Measurements from ENCODE around the gene KRTAP4-8.
"Not testable (repeated sequence)": the region's sequence is repeated elsewhere in the genome, so short reads cannot be mapped to it uniquely, and the experiment has no call there.

KRTAP4-8 gene

DNA sequence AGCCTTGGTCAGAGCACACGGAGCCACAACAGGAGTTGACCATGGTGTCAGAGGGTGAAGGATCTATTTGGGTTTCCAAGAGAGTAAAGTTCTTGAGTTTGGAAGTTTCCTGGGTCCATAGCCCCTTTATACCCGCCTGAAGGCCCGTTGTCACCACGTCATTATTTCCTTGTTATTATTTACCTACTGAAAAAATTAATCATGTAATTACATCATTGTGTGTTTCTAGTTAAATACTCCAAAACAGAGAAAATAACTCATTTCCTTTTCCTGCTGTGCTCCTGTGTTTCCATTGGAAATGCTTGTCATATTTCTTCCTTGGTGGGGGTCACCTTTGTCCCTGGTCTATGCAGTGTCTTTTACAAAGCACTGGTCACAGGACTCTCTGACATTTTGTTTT is at the start of gene KRTAP4-8:
Gene KRTAP4-8, minus strand, starts transcription at position 101 of the 400 bp plus-strand sequence. Its CDS starts 58 bp downstream, at position 43.
- DNase-seq (ENCODE audit: low read depth), result no peak

DNA sequence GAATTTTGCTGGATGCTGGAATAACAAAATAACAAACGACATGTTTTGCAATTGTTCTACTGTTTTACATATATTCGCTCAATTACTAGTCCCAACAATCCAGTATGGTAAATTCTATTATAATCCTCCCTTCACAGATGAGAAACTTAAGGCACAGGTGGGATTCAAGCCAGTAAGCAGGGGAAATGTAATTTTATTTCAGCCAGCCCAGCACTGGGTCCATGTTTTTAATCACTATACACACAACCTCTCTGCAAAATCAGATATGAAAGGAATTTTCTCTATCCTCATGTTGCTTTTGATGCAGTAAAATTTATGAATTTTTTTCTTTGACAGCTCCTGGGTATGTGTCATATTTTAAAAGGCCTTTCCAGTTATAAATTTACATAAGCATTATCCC is 47.3 kb upstream of the KRTAP4-8 start:
- no peak for DNase-seq (ENCODE audit: low read depth)

DNA sequence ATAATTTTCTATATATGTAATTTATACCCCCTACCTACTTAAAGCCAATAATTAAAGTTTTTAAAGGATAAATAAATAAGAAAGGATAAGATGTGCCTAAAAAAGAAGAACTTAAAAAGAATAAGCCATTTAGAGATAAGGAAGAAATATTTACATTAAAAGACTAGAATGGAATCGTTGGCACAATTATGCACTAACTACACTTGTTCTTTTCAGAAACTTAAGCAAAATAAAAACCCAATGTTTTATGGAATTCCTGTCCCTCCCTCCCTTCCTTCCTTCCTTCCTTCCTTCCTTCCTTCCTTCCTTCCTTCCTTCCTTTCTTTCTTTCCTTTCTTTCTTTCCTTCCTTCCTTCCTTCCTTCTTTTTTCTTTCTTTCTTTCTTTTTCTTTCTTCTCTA is 46.9 kb upstream of the KRTAP4-8 start:
- no peak for DNase-seq (ENCODE audit: low read depth)

DNA sequence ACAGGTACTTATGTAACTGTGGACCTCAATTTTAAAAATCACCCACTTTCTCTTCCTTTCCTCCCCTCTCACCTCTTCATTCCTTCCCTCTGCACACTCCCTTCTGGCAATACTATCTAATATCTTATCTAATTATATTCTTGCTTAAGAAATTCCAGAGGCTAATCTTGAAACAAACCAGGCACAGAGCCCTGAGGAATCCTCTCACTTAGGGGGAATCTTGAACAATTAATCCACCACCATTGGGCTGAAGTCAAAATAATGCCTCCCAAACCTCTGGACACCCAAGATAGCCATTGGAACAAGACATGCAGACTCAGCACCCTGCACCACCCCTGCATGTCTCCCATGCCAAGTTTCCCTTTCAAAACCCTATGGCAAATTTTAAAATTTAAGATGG is 43.4 kb upstream of the KRTAP4-8 start:
- no peak for DNase-seq (ENCODE audit: low read depth)

DNA sequence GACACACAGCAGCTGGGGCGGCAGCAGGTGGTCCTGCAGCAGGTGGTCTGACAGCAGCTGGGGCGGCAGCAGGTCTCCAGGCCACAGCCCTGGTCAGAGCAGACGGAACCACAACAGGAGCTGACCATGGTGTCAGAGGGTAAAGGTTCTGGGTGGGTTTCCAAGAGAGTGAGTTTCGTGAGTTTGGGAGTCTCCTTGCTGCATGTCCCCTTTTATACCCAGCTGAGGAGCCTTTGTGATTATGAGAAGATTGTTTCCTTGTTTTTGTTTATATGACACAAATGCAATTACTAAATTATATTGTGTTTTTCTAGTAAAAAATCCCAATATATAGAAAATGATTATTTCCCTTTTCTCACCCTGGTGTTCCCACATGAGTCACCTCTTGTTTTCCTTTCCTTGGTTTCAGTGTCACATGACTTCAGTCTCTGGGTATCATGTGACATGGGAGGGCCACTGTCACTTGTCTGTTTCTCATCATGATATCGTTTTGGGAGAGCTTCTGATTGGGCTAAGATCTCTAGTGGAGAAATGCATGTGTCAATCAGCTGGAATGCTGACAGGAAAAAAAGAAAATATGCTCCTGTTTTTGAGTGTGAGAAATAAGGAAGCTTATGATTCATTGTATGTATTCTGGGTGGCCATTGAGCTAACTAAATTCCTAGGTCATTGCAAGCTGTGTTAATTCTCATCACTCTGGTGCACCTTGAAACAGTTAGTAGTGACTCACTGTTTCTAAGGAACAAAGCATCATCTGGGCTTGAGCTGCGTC is 42.6 kb upstream of the KRTAP4-8 start, which contains the start of gene KRTAP4-6:
Gene KRTAP4-6, minus strand, starts transcription at position 185 of the 772 bp plus-strand sequence. Its CDS starts 57 bp downstream, at position 128.
- no peak for DNase-seq (ENCODE audit: low read depth)

DNA sequence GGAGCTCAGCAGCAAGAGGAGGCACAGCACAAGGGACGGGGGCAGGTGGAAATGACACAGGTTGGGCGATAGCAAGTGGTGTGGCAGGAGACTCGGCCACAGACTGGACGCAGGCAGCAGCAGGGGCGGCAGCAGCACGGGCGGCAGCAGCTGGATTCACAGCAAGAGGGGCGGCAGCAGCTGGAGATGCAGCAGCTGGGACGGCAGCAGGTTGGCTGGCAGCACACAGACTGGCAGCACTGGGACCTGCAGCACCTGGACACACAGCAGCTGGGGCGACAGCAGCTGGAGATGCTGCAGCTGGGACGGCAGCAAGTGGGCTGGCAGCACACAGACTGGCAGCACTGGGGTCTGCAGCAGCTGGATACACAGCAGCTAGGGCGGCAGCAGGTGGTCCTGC is 41.9 kb upstream of the KRTAP4-8 start:
- DNase-seq (ENCODE audit: low read depth), result not testable (repeated sequence)

DNA sequence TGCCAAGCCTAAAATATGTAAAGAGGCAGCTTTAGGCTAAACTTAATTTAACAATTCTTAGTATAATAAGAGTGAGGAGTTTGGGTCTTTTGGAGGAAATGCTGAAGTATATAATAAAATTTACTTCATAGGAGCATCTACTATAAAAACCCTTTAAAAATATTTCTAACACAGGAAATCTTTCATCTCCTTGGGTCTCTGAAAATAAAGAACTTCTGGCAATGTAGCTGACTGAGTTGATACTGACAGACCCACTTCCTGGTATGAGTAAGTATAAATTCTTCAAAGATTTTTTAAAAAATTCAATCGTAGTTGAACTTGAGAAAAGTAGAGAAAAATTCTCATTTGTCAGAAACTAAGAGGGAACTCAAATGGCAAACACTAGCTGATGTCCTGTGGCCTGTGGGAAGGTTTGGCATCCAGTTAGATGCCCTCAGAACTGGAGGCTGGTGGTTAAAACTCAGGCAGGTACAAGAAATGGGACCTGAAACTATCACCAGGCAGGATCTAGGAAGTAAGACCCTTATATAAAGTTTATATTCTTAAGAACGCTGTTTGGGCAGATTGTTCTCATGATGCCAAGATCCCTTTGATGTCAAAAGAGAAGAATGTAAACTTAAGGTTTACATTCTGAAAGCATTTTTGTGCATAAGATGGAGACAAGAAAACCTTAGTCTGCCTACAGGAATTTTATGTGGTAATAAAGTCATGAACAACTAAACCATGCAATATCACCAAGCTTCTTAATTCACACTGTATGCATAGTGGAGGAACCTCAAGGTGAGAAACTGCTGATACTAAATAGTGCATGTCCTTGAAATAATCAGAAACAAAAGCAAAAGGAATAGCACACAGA is 36.2 kb upstream of the KRTAP4-8 start:
- DNase-seq (ENCODE audit: low read depth), result no peak

DNA sequence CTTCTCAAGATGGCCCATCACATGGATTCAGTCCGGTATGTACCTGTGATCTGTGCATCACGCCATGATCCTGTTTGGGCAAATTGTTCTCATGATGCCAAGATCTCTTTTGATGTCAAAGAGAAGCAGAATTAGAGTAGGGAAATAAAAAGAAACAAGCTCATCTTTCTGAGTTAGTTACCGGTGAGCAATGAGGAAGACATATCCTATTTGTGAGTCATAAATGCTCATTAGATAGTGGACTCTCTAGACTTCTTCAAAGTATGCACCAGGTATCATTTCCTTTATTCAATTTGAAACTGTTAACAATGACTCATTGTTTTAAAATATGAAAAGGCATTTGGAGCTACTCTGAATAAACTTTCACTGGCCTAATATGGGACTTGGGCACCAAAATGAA is 34.0 kb upstream of the KRTAP4-8 start:
- no peak for DNase-seq (ENCODE audit: low read depth)

DNA sequence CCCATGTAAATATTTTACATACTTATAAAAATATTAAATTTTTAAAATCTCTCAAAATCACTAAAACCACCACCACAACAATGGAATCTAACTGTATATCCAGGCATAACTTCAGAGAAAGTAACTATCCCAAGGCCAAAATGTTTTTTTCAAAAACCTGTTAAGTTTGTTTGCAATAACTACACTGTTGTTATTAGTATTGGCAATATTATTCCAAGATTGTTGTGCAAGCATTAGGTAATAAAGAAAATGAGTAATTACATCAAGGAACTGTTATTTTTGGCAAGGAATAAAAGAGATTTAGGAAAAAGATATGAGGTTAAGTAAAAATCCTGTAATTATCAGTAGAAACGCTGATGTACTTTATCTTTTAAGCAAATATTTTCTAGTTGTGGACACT is 29.4 kb upstream of the KRTAP4-8 start:
- DNase-seq (ENCODE audit: low read depth), result no peak

DNA sequence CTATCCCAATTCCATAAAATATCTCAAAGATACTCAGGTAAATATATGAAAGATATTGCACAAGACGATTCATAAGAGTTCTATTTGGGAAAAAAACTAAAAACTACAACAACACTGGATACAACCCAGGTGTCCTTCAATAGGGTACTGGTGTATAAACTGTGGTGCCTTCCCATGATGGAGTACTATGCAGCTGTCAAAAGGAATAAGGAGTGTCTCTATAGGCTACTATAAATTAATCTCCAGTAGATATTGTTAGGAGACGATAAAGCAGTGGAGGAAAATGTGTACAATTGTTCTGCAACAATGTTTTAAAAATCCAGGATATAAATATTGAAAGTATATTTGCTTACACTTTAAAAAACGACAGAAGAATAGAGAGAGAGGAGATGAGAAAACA is 28.5 kb upstream of the KRTAP4-8 start:
- no peak for DNase-seq (ENCODE audit: low read depth)

DNA sequence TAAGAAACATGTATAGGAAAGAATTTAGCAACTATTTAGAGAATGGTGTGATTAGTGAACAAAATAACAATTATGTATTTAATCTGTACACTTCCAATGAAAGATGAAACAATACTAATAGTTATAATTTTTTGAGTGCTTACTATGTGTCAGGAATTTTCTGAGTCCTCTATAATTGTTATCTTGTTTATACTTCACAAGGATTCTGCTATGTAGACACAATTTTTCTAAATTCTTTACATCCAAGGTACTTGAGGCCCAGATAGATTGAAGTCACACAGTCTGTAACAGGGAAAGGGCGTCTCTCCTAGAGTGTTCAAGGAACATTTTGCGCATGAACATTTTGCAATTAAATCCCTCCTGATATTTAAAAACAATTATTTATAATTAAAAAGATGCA is 27.1 kb upstream of the KRTAP4-8 start:
- DNase-seq (ENCODE audit: low read depth), result no peak

DNA sequence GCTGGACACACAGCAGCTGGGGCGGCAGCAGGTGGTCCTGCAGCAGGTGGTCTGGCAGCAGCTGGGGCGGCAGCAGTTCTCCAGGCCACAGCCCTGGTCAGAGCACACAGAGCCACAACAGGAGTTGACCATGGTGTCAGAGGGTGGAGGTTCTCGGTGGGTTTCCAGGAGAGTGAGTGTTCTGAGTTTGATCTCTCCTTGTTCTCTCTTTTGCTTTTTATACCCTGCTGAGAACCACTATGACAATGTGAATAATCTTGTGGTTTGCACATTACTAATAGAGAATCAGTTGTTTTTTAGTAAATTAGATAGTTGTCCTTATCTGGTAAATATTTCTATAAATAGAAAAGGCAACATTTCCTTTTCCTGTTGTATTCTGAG is 26.0 kb upstream of the KRTAP4-8 start, which contains the start of gene KRTAP4-12:
Gene KRTAP4-12, minus strand, starts transcription at position 192 of the 381 bp plus-strand sequence. Its CDS starts 60 bp downstream, at position 132.
- not testable (repeated sequence) for DNase-seq (ENCODE audit: low read depth)

DNA sequence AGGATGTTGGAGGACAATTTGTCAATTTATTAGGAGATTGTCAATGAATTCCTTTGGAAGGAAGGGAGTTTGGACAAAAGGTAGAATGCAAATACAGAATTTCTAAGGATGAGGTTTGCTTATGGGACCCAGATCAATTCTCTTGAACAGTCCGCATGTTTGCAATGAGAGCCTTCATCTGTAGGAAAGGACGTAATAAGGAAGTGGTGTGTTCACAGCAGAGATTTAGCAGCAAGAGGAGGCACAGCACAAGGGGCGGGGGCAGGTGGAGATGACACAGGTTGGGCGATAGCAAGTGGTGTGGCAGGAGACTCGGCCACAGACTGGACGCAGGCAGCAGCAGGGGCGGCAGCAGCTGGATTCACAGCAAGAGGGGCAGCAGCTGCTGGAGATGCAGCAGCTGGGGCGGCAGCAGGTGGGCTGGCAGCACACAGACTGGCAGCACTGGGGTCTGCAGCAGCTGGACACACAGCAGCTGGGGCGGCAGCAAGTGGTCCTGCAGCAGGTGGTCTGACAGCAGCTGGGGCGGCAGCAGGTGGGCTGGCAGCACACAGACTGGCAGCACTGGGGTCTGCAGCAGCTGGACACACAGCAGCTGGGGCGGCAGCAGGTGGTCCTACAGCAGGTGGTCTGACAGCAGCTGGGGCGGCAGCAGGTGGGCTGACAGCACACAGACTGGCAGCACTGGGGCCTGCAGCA is 25.5 kb upstream of the KRTAP4-8 start:
- DNase-seq (ENCODE audit: low read depth), result not testable (repeated sequence)

DNA sequence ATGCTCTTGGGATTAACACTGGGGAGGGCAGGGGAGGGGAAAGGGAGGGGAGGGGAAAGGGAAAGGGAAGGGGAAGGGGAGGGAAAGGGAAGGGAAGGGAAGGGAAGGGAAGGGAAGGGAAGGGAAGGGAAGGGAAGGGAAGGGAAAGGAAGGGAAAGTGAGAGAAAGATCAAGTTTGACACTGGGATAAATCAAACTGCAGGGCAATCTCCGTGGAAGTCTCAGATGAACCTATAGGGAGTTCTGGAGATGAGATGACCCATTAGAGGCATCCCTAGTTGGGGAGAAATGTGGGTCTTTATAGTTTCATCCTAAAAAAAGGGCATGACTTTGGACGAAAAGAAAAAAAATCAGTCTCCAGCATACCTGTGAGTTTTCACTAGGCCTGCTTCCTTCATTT is 23.8 kb upstream of the KRTAP4-8 start:
- no peak for DNase-seq (ENCODE audit: low read depth)

DNA sequence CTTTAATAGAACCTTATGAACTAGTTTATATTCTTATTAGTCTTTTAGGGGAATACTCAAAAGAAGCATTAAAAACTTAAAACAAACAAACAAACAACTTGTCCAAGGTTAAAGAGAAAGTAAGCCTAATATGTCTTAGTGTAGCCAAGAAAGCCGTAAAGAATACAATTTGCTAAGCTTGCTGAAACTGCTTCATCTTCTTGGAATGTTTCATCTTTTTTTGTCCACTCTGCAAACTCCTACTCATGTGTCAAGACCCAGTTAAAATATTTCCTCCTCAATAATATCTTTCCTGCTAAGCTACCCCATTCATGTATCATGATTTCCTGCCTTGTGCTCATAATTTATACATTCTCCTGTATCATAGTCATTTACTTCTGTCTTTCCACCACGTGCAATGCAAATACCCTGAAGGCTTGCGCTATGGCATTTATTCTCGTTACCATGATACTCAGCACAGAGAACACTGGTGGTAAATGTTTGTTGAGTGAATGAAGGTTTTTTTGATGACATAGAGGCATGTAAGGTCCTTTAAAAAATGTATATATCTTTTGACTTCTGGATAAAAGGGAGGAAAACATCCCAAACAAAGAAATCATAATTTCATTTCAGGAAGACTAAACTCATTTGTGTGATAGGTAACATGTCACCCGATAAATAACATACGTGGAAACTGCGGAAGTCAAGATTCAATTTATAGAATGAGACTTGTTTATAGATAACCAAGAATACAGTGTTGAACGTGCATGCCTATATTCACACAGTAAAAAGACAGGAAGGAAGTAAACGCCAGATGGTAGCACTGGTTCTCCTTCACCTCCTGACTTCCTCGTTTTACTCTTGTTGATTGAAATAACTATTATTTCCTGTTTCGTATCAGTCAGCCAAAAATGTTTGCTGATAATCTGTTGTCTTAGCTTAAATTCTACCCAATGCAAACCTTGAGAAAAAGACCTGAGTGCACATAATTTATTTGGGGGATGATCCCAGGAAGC is 22.1 kb upstream of the KRTAP4-8 start:
- DNase-seq (ENCODE audit: low read depth), result not testable (repeated sequence)

DNA sequence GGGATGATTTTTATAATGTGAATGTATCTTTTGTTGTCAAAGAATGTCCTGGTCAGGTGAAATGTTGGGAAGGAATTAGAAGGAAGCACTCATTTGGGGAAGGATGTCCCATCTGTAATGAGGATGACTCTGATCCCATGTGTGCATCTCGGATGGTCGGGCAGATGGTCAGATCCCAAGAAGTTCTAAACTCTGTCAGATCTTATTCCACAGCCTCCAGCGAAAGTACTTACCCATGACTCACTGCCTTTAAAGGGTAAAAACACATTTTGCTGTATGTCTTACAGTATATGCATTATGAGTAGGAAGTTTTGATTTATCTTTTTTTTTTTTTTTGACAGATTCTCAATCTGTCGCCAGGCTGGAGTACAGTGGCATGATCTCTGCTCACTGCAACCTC is 20.8 kb upstream of the KRTAP4-8 start:
- no peak for DNase-seq (ENCODE audit: low read depth)

DNA sequence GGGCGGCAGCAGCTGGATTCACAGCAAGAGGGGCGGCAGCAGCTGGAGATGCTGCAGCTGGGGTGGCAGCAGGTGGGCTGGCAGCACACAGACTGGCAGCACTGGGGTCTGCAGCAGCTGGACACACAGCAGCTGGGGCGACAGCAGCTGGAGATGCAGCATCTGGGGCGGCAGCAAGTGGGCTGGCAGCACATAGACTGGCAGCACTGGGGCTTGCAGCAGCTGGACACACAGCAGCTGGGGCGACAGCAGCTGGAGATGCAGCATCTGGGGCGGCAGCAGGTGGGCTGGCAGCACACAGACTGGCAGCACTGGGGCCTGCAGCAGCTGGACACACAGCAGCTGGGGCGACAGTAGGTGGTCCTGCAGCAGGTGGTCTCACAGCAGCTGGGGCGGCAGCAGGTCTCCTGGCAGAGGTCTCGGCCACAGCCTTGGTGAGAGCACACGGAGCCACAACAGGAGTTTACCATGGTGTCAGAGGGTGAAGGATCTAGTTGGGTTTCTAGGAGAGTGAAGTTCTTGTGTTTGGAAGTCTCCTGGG is 20.0 kb upstream of the KRTAP4-8 start, which contains the start of gene KRTAP4-11:
Gene KRTAP4-11, minus strand, starts transcription at position 528 of the 541 bp plus-strand sequence. Its CDS starts 58 bp downstream, at position 470.
- not testable (repeated sequence) for DNase-seq (ENCODE audit: low read depth)

DNA sequence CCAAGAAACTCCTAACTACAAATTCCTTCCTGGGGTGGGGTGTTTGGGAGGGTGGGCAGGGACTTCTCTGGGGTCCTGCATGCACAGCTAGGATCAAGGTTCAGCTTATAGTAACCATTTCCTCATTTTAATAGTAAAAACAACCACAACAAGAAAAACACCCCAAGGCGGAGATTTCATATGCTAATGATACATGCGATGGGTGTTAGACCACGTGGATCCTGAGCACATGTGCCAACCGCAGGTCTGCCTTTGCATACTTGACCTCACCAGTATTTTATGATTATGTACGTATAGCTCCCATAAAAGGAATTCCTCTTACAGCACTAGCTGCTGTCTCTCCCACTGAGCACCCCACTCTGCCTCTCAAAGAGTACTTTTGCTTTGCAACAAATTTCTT is 18.4 kb upstream of the KRTAP4-8 start:
- DNase-seq (ENCODE audit: low read depth), result no peak

DNA sequence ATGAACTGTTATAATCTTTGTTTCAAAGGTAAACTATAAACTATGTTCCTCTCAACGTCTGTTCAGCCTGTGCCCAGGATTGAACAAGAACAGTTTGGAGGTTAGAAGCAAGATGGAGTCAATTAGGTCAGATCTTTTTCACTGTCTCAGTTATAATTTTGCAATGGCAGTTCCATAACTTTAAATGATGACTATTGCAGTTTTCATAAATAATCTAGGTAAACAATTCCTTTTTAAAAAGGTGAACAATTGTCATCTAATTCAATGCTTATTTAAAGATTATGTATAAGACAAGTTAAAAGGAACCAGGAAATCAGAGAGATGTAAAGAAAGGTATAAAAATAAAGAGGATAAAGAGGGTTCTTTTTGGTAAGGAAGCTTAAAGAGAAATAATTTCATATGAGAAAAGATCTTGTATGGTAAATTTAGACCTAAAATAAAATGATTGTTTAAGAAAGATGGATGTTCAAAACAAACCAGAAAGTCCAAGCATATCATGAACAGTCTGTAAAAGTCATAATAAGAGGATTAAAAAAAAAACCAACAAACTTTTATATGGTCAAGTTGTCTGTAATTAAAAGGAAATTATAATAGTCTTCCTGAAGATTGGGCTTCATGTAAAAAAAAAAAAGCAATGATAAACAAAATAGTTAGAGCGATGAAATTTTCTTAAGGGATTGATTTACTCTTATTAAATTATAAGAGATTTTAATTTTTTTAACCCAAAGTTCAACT is 13.4 kb upstream of the KRTAP4-8 start:
- DNase-seq (ENCODE audit: low read depth), result no peak
